ENCODE data around the gene ASXL2. TPM values are rescaled to one million over a fixed set of nuclear protein-coding genes. Genes with fewer than 3 reads are reported as not detected.

ASXL2 gene
- total RNA-seq, 4 donors from 2014 or later: 4.6 to 29.7 (median 10.6) TPM

- TF ChIP-seq POLR2A (IDR thresholded peaks at IDR 0.05): no peak
- TF ChIP-seq CTCF (IDR thresholded peaks at IDR 0.05): no peak
- Histone ChIP-seq H3K9me3 (no peaks in the 10 kb centered on the region), H3K4me1 (no peaks in the 10 kb centered on the region), H3K27me3 (no peaks in the 10 kb centered on the region), H3K4me3 (no peak overlapping the region), H3K27ac (no peak overlapping the region), H3K36me3 (no peaks in the 10 kb centered on the region)
- DNase-seq: no peak
- intact Hi-C loops (cut with DNase I; ENCODE audit: low total_unique reads): no loop called here
Observed at GRCh38 chr2:25740810-25741381, 137.4 kb downstream of the ASXL2 start.

- Histone ChIP-seq H3K9me3 (no peaks in the 10 kb centered on the region), H3K27ac (no peak overlapping the region), H3K27me3 (no peaks in the 10 kb centered on the region), H3K4me3 (no peak overlapping the region), H3K4me1 (no peaks in the 10 kb centered on the region), H3K36me3 (no peaks in the 10 kb centered on the region)
- intact Hi-C loops (cut with DNase I; ENCODE audit: low total_unique reads): no loop called here
- TF ChIP-seq CTCF (IDR thresholded peaks at IDR 0.05) (no peak), POLR2A (IDR thresholded peaks at IDR 0.05) (no peak)
- DNase-seq: no peak
Observed at GRCh38 chr2:25738383-25739343, 139.6 kb downstream of the ASXL2 start.

- Histone ChIP-seq H3K27me3 (no peaks in the 10 kb centered on the region), H3K27ac (no peak overlapping the region), H3K4me3 (no peak overlapping the region), H3K9me3 (no peaks in the 10 kb centered on the region), H3K36me3 (no peaks in the 10 kb centered on the region), H3K4me1 (no peaks in the 10 kb centered on the region)
- no peak for DNase-seq
- TF ChIP-seq CTCF (IDR thresholded peaks at IDR 0.05) (no peak), POLR2A (IDR thresholded peaks at IDR 0.05) (no peak)
- intact Hi-C loops (cut with DNase I; ENCODE audit: low total_unique reads): no loop called here
Observed at GRCh38 chr2:25736899-25737515, 141.3 kb downstream of the ASXL2 start.

GRCh38 chr2:25735835-25736234 is 142.5 kb downstream of the ASXL2 start:
- H3K36me3 ChIP-seq: no peaks in the 10 kb centered on the region
- H3K4me3 ChIP-seq: no peak overlapping the region
- H3K9me3 ChIP-seq: no peaks in the 10 kb centered on the region
- no peak for DNase-seq
- no peaks in the 10 kb centered on the region for H3K27me3 ChIP-seq
- no peak overlapping the region for H3K27ac ChIP-seq
- no peak for TF ChIP-seq POLR2A (IDR thresholded peaks at IDR 0.05)
- TF ChIP-seq CTCF (IDR thresholded peaks at IDR 0.05): no peak
- no peaks in the 10 kb centered on the region for H3K4me1 ChIP-seq
- intact Hi-C loops (cut with DNase I; ENCODE audit: low total_unique reads): no loop called here

GRCh38 chr2:25728559-25728958 is 149.7 kb downstream of the ASXL2 start:
- Histone ChIP-seq H3K4me3 (no peak overlapping the region), H3K36me3 (no peaks in the 10 kb centered on the region), H3K4me1 (no peaks in the 10 kb centered on the region), H3K9me3 (no peaks in the 10 kb centered on the region), H3K27ac (no peak overlapping the region), H3K27me3 (no peaks in the 10 kb centered on the region)
- intact Hi-C loops (cut with DNase I; ENCODE audit: low total_unique reads): no loop called here
- no peak for DNase-seq
- TF ChIP-seq POLR2A (IDR thresholded peaks at IDR 0.05) (no peak), CTCF (IDR thresholded peaks at IDR 0.05) (no peak)
